Smooth muscle cell (in vitro differentiated cells): ENCODE measurements around the gene NPAS3. TPM values are rescaled to one million over a fixed set of nuclear protein-coding genes. Genes with fewer than 3 reads are reported as not detected.

ENCODE experiments used
- DNase-seq: peaks from one replicate; lab custom pipeline; 2025; ENCODE audit not compliant: unreplicated experiment; lab: John Stamatoyannopoulos, UW
- H2AFZ ChIP-seq: fragments of 200-600 bp; sonication (generic); 2 replicates; pipeline ENCODE4 v1.6.0; 2016; ENCODE audit warnings: antibody characterized with exemption, low read depth, mild to moderate bottlenecking
- H3F3A ChIP-seq: fragments of 200-600 bp; sonication (generic); 2 replicates; pipeline ENCODE4 v1.6.0; 2017; ENCODE audit warnings: antibody characterized with exemption, low read depth
- H3K27ac ChIP-seq: fragments of 200-600 bp; sonication (generic); 2 replicates; pipeline ENCODE4 v1.5.1; 2016; ENCODE audit warnings: low read depth, mild to moderate bottlenecking
- H3K27me3 ChIP-seq: fragments of 200-600 bp; sonication (generic); 2 replicates; pipeline ENCODE4 v1.6.1; 2016; ENCODE audit warnings: low read depth, mild to moderate bottlenecking
- H3K36me3 ChIP-seq: fragments of 200-600 bp; sonication (generic); 2 replicates; pipeline ENCODE4 v1.5.1; 2016; ENCODE audit warnings: low read depth
- H3K4me1 ChIP-seq: fragments of 200-600 bp; sonication (generic); 2 replicates; pipeline ENCODE4 v1.5.1; 2016; ENCODE audit warnings: low read depth
- H3K4me2 ChIP-seq: fragments of 200-600 bp; sonication (generic); 2 replicates; pipeline ENCODE4 v1.6.0; 2016; ENCODE audit warnings: mild to moderate bottlenecking
- H3K4me3 ChIP-seq: fragments of 200-600 bp; sonication (generic); 2 replicates; pipeline ENCODE4 v1.5.1; 2016; ENCODE audit warnings: mild to moderate bottlenecking
- H3K79me2 ChIP-seq: fragments of 200-600 bp; sonication (generic); 2 replicates; pipeline ENCODE4 v1.6.0; 2016; ENCODE audit warnings: low read depth, mild to moderate bottlenecking
- H3K9ac ChIP-seq: fragments of 200-600 bp; sonication (generic); 2 replicates; pipeline ENCODE4 v1.6.0; 2016; ENCODE audit warnings: low read depth
- H3K9me3 ChIP-seq: fragments of 200-600 bp; sonication (generic); replicated peaks from 2 replicates; pipeline ENCODE4 v1.5.1; 2016; ENCODE audit warnings: low read depth
- H4K20me1 ChIP-seq: fragments of 200-600 bp; sonication (generic); 2 replicates; pipeline ENCODE4 v1.6.0; 2016; ENCODE audit warnings: low read depth
- WGBS: methylation state at CpG from one replicate; pipeline ENCODE4 v1.1.7; 2016; ENCODE audit warnings: low lambda C conversion rate; 5-methylcytosine and 5-hydroxymethylcytosine counted together
- polyA plus RNA-seq: library from polyadenylated mRNA; unstranded; fragments of >200 nt; fragmentation: Nextera tagmentation; extraction: Ambion mirVana; gene quantifications from 2 replicates; pipeline ENCODE4 v1.2.1, GENCODE V29; 2016
- total RNA-seq: library from RNA; depleted of rRNA; stranded (reverse); fragments of >200 nt; gene quantifications from 2 replicates; pipeline ENCODE4 v1.2.3, GENCODE V29; 2014
- TF ChIP-seq, protein P1 (sequence below): fragments of 200-600 bp; sonication (generic); IDR thresholded peaks from 2 replicates; pipeline ENCODE4 v1.5.1; 2017; ENCODE audit warnings: borderline replicate concordance, mild to moderate bottlenecking, antibody characterized with exemption; ENCODE audit not compliant: insufficient read depth, poor library complexity, severe bottlenecking

The NPAS3 gene
- total and polyA plus RNA-seq, 2 experiments from 2014 or later, result 0.79 to 2.0 TPM

DNA sequence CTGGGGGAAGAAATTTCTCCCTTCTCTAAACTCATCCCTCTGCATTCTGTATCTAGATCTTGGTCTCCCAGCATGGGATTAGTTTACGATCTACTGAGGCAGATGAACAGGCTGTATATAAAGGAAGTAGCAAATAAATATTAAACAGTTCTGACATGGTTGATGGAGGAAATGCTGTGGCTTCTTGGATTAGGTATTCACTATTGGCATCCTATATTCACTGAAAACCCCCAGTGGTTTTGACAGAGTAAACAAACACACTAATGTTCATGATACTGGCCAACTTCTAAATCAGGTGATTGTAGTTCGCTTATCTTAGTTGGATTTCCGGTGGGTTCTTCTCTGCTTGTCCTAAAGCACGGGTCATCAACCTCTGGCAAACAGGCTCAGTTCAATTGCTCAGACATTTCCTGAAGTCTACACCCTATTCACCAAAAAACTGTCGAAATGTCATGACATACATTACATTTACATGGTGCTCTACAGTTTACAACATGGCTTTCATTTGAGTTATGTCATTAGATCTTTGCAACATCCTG, 578.3 kb downstream of the NPAS3 start:
- no peak for DNase-seq
- TF ChIP-seq, protein P1, sequence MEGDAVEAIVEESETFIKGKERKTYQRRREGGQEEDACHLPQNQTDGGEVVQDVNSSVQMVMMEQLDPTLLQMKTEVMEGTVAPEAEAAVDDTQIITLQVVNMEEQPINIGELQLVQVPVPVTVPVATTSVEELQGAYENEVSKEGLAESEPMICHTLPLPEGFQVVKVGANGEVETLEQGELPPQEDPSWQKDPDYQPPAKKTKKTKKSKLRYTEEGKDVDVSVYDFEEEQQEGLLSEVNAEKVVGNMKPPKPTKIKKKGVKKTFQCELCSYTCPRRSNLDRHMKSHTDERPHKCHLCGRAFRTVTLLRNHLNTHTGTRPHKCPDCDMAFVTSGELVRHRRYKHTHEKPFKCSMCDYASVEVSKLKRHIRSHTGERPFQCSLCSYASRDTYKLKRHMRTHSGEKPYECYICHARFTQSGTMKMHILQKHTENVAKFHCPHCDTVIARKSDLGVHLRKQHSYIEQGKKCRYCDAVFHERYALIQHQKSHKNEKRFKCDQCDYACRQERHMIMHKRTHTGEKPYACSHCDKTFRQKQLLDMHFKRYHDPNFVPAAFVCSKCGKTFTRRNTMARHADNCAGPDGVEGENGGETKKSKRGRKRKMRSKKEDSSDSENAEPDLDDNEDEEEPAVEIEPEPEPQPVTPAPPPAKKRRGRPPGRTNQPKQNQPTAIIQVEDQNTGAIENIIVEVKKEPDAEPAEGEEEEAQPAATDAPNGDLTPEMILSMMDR, result no peak
- Histone ChIP-seq H3K27ac (no peak overlapping the region), H3K4me1 (peaks cover 6% of the 10 kb centered on the region), H2AFZ (no peak overlapping the region), H3K27me3 (no peaks in the 10 kb centered on the region), H4K20me1 (no peaks in the 10 kb centered on the region), H3K79me2 (no peaks in the 10 kb centered on the region), H3K4me3 (no peak overlapping the region), H3K4me2 (no peak overlapping the region), H3K9me3 (no peaks in the 10 kb centered on the region), H3K9ac (no peak overlapping the region), H3K36me3 (no peaks in the 10 kb centered on the region), H3F3A (no peaks in the 10 kb centered on the region)
- WGBS, result 85% methylated on average over 5 of the region's 5 CpGs

DNA sequence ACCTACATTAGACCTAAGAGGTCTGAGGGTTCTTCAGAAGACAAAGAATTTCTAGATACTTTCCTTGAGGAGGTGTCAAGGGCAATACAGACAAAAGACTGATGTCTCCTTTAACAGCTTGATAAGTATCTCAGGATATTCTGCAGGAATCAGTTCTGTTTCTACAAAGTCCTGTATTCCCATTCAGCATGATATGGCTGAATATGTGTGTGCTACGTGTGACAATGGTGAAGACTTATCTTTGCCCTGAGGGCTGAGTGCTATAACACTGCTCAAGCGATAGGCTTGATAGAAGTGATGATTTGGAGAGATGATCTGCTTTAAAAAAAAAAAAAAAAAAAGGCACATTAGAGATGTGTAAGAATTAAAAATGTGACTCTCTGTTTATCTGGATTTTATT, 582.5 kb downstream of the NPAS3 start:
- H3K4me1 ChIP-seq, result no peaks in the 10 kb centered on the region
- H3K36me3 ChIP-seq, result no peaks in the 10 kb centered on the region
- TF ChIP-seq, protein P1, result no peak
- H2AFZ ChIP-seq, result no peak overlapping the region
- H3K27ac ChIP-seq, result no peak overlapping the region
- no peak for DNase-seq
- H3K27me3 ChIP-seq, result no peaks in the 10 kb centered on the region
- no peaks in the 10 kb centered on the region for H3F3A ChIP-seq
- 65% methylated on average over 2 of the region's 2 CpGs for WGBS
- H3K9me3 ChIP-seq, result no peaks in the 10 kb centered on the region
- no peak overlapping the region for H3K4me3 ChIP-seq
- no peaks in the 10 kb centered on the region for H3K79me2 ChIP-seq
- H3K4me2 ChIP-seq, result no peak overlapping the region
- no peaks in the 10 kb centered on the region for H4K20me1 ChIP-seq
- H3K9ac ChIP-seq, result no peak overlapping the region

DNA sequence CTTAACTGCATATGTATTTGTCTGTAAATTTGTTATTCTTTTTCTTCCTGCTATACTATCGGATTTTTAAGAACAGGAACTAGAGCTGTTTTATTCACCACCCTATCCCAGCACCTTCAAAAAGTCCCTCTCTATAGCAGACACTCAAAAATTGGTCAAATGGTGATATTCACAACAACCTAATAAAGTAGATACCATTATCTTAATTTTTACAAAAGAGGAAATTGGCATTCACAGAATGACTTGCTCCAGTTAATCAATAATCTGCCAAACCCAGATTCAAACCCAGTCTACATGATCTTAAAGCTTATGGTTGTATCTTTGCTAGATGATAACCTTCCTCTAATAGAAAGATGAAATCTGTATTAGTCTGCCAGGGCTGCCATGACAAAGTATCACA, 585.6 kb downstream of the NPAS3 start:
- H3K9ac ChIP-seq, result no peak overlapping the region
- TF ChIP-seq, protein P1, result no peak

DNA sequence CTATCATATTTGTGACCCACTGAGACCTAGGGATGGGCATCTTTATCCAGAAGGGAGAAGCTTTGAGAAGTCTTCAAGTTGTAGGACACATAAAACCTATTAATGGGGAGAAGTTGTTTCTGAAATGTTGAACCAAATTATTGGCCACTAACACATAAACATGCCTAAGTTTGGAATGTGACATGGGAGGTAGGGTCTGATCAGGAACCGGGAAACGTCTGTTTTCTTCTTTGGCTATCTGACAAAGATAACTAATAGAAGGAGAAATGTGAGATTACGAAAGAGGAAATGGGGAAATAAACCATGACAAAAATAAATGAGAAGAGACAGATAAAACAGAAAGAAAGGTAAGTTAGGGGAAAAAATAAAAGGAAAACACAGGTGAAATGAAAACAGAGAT, 586.9 kb downstream of the NPAS3 start:
- Histone ChIP-seq H3K27ac (no peak overlapping the region), H3K27me3 (no peaks in the 10 kb centered on the region), H3K4me3 (no peak overlapping the region), H3K9me3 (no peaks in the 10 kb centered on the region), H3K36me3 (no peaks in the 10 kb centered on the region), H3K4me2 (no peak overlapping the region), H3K79me2 (no peaks in the 10 kb centered on the region), H2AFZ (no peak overlapping the region), H4K20me1 (no peaks in the 10 kb centered on the region), H3K4me1 (no peaks in the 10 kb centered on the region), H3K9ac (no peak overlapping the region), H3F3A (no peaks in the 10 kb centered on the region)
- WGBS, result 62% methylated on average over 3 of the region's 3 CpGs
- DNase-seq, result no peak
- TF ChIP-seq, protein P1, result no peak

More for the DNA sequence above, 585.6 kb downstream of the NPAS3 start:
- no peaks in the 10 kb centered on the region for H3K36me3 ChIP-seq
- no peak overlapping the region for H3K27ac ChIP-seq
- no peaks in the 10 kb centered on the region for H3K9me3 ChIP-seq
- H3K4me3 ChIP-seq, result no peak overlapping the region
- no peak overlapping the region for H2AFZ ChIP-seq
- H3F3A ChIP-seq, result no peaks in the 10 kb centered on the region
- no peaks in the 10 kb centered on the region for H3K4me1 ChIP-seq
- no peaks in the 10 kb centered on the region for H4K20me1 ChIP-seq
- H3K27me3 ChIP-seq, result no peaks in the 10 kb centered on the region
- no peak overlapping the region for H3K4me2 ChIP-seq
- H3K79me2 ChIP-seq, result no peaks in the 10 kb centered on the region
- no peak for DNase-seq
- WGBS, result 95% methylated on average over 1 of the region's 1 CpG
